Fibroblast of villous mesenchyme (primary cell): ENCODE measurements around the gene PLEKHG4B. TPM values are rescaled to one million over a fixed set of nuclear protein-coding genes. Genes with fewer than 3 reads are reported as not detected.
"Not testable (repeated sequence)": the region's sequence is repeated elsewhere in the genome, so short reads cannot be mapped to it uniquely, and the experiment has no call there.

ENCODE experiments used
- DNase-seq: peaks from one replicate; pipeline ENCODE4 v3.0.0-alpha.2; 2010; ENCODE audit warnings: low read depth
- H3K4me3 ChIP-seq: 2 replicates; pipeline ENCODE4 v1.5.1; 2011; ENCODE audit warnings: low read depth, mild to moderate bottlenecking, low read length
- CTCF ChIP-seq: IDR thresholded peaks from 2 replicates; pipeline ENCODE4 v1.5.1; 2012; ENCODE audit warnings: low read depth, mild to moderate bottlenecking, low read length; ENCODE audit not compliant: insufficient read depth
- small RNA-seq: library from RNA; depleted of rRNA; stranded (forward); fragments of <200 nt; gene quantifications from one replicate; pipeline ENCODE3, GENCODE V24; 2012
- total RNA-seq: library from RNA; depleted of rRNA; stranded (reverse); fragments of >200 nt; gene quantifications from 2 replicates; pipeline ENCODE4 v1.2.3, GENCODE V29; 2012

Gene PLEKHG4B
- total RNA-seq, 1 donor: under 0.01 TPM

GRCh38 chr5:234450-234849 is 142.5 kb downstream of the PLEKHG4B start:
- no peak for DNase-seq
- TF ChIP-seq CTCF: no peak
- no peak overlapping the region for H3K4me3 ChIP-seq

GRCh38 chr5:235527-235926 is 143.6 kb downstream of the PLEKHG4B start:
- not testable (repeated sequence) for DNase-seq, H3K4me3 ChIP-seq

DNA sequence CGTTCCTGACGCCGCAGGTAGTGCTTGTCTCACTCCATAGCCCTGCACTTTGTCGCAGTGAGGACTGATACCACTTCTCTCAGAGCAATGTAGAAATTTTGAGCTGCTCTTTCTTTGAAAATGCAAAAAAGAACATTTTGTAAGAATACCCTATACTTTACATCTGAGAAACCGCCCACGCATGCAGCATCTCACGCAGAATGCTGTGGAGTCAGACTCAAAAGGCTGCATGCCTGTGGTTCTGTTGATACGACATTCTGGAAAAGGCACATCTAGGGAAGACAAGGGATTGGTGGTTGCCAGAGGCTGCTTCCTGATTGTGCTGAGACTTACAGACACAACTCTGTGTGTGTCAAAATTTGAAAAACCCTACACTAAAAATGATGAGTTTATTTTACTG is 146.0 kb downstream of the PLEKHG4B start:
- DNase-seq, H3K4me3 ChIP-seq: not testable (repeated sequence)

Small RNAs within 50 kb of the gene (small RNA-seq; reads per million reads assigned to genes)
- gene RF00019: not detected

Other genes starting within 250 kb of the PLEKHG4B start
- gene LRRC14B, start 99.3 kb downstream of the PLEKHG4B start, total RNA-seq: not detected in 2 replicates
- 4.2 and 4.3 TPM in 2 replicates for gene CCDC127, start 126.0 kb downstream of the PLEKHG4B start, total RNA-seq
- gene SDHA, start 126.2 kb downstream of the PLEKHG4B start, total RNA-seq: 84.4 and 87.2 TPM in 2 replicates
- 72.2 and 84.6 TPM in 2 replicates for gene PDCD6, start 179.5 kb downstream of the PLEKHG4B start, total RNA-seq
- gene AHRR, start 229.5 kb downstream of the PLEKHG4B start, total RNA-seq: 22.5 and 35.1 TPM in 2 replicates